ENCODE results near the gene CLCN3. TPM values are rescaled to one million over a fixed set of nuclear protein-coding genes. Genes with fewer than 3 reads are reported as not detected.

Gene CLCN3
- total and polyA plus RNA-seq, 10 of the 15 experiments (the other 5 are each of a cell fraction or from before 2014, with no cell fraction given): 4.0 to 22.8 (median 11.8) TPM

- no peaks in the 10 kb centered on the region for H3K36me3 ChIP-seq (ENCODE audit: control insufficient read depth in 2 of 2, insufficient read depth in 2 of 2, low read length in 1 of 2)
- 100% methylated on average over 2 of the region's 2 CpGs for WGBS (ENCODE audit: insufficient coverage, insufficient replicate concordance, low lambda C conversion rate, missing lambda C conversion rate)
- no peaks in the 10 kb centered on the region; the same call in 1 of the 3 replicates for H3K9me3 ChIP-seq (replicated peaks; ENCODE audit: control insufficient read depth, insufficient read depth, low read length)
- no peak overlapping the region for H3K27ac ChIP-seq (ENCODE audit: control insufficient read depth, insufficient read depth)
- RAD21 ChIA-PET (ENCODE audit: unreplicated experiment): no interaction called here
- no peaks in the 10 kb centered on the region for H3K4me1 ChIP-seq (ENCODE audit: control insufficient read depth, insufficient read depth, low read length)
- H3K4me3 ChIP-seq: no peak overlapping the region
- H3K4me2 ChIP-seq (ENCODE audit: control insufficient read depth, insufficient read depth): no peak overlapping the region
- SMC1A ChIA-PET (ENCODE audit: uncharacterized antibody, unreplicated experiment): interaction anchor here (0.6 kb wide), 1 partner anchor 45 kb away, joined by 4 read pairs; no protein-coding TSS in a partner anchor
- POLR2A ChIA-PET: interaction anchor here (2.0 kb wide), 1 partner anchor 31 kb away, joined by 5 read pairs; no protein-coding TSS in a partner anchor
- no peak overlapping the region for H2AFZ ChIP-seq (ENCODE audit: control insufficient read depth, low read depth, low read length)
- H3K9ac ChIP-seq (ENCODE audit: control insufficient read depth, insufficient read depth, low read length): no peak overlapping the region
- no peaks in the 10 kb centered on the region for H4K20me1 ChIP-seq (ENCODE audit: control insufficient read depth, insufficient read depth)
- no TSS peak for BruUV-seq (replicated peaks)
- H3K27me3 ChIP-seq (replicated peaks in 1 of 2; ENCODE audit: control insufficient read depth in 2 of 2, insufficient read depth in 2 of 2, low read length in 1 of 2): no peaks in the 10 kb centered on the region
- intact Hi-C loops (cut with micrococcal nuclease; ENCODE audit: unreplicated experiment) (no loop called here), in situ Hi-C loops (cut with MboI) (no loop called here)
- CTCF ChIA-PET: interaction anchor here (1.3 to 1.5 kb wide), 3 partner anchors 12 to 64 kb away, joined by 3 read pairs; no protein-coding TSS in a partner anchor
- FAIRE-seq (no peak), DNase-seq (ENCODE audit: low read depth, low spot score) (no peak), ATAC-seq (no peak)
- peaks cover 52% of the 10 kb centered on the region for H3K79me2 ChIP-seq (ENCODE audit: control insufficient read depth, insufficient read depth, low read length)
- TF ChIP-seq HSF1 (IDR thresholded peaks at IDR 0.05; ENCODE audit: low read depth, low read length) (no peak), HDAC6 (IDR thresholded peaks at IDR 0.05; ENCODE audit: unreplicated experiment) (no peak), ZNF207 (IDR thresholded peaks at IDR 0.05; ENCODE audit: borderline replicate concordance) (no peak), CBX5 (IDR thresholded peaks at IDR 0.05; ENCODE audit: low read depth) (no peak), NFYA (IDR thresholded peaks at IDR 0.05; ENCODE audit: borderline replicate concordance, low read depth, low read length) (no peak), ZBTB11 (CRISPR knock-in tag; IDR thresholded peaks at IDR 0.05) (no peak), EED (IDR thresholded peaks at IDR 0.05; ENCODE audit: low read depth) (no peak), PBX3 (IDR thresholded peaks at IDR 0.05; ENCODE audit: insufficient replicate concordance, low read depth, low read length) (no peak), KAT2A (conservative IDR thresholded peaks at IDR 0.05; ENCODE audit: control insufficient read depth, low read depth, low read length) (no peak), GABPA (IDR thresholded peaks at IDR 0.05; ENCODE audit: low read depth) (no peak), IRF3 (IDR thresholded peaks at IDR 0.05) (no peak), SIX5 (IDR thresholded peaks at IDR 0.05; ENCODE audit: low read depth, low read length, severe bottlenecking) (no peak), ZNF687 (IDR thresholded peaks at IDR 0.05) (no peak)
Measured at GRCh38 chr4:169628579-169628978, 8.2 kb downstream of the CLCN3 start.
